ENCODE data around the gene ADAMTSL5.
"Not testable (repeated sequence)": the region's sequence is repeated elsewhere in the genome, so short reads cannot be mapped to it uniquely, and the experiment has no call there.

Gene ADAMTSL5

GRCh38 chr19:1477056-1477455, 35.8 kb downstream of the ADAMTSL5 start:
- not testable (repeated sequence) for DNase-seq

- DNase-seq = no peak
Measured at GRCh38 chr19:1475751-1476437, 36.9 kb downstream of the ADAMTSL5 start.

GRCh38 chr19:1474765-1475351, 38.0 kb downstream of the ADAMTSL5 start:
- no peak for DNase-seq

- DNase-seq = no peak
Measured at GRCh38 chr19:1474011-1474764, 38.6 kb downstream of the ADAMTSL5 start.

- no peak for DNase-seq
Measured at GRCh38 chr19:1473085-1473851, 39.6 kb downstream of the ADAMTSL5 start.

- no peak for DNase-seq
Measured at GRCh38 chr19:1472231-1473084, 40.4 kb downstream of the ADAMTSL5 start.

- peak in 1 of 2 experiments; percentile 16 for DNase-seq
Measured at GRCh38 chr19:1471515-1472160, 41.2 kb downstream of the ADAMTSL5 start.

- no peak for DNase-seq
Measured at GRCh38 chr19:1471010-1471514, 41.8 kb downstream of the ADAMTSL5 start.

- no peak for DNase-seq
Measured at GRCh38 chr19:1470305-1471009, 42.4 kb downstream of the ADAMTSL5 start.

- no peak for DNase-seq
Measured at GRCh38 chr19:1470055-1470304, 42.8 kb downstream of the ADAMTSL5 start.

- DNase-seq = no peak
Measured at GRCh38 chr19:1469255-1470054, 43.4 kb downstream of the ADAMTSL5 start.

GRCh38 chr19:1468821-1469254, 44.0 kb downstream of the ADAMTSL5 start:
- no peak for DNase-seq

- no peak for DNase-seq
Measured at GRCh38 chr19:1468274-1468820, 44.5 kb downstream of the ADAMTSL5 start.

- DNase-seq = no peak
Measured at GRCh38 chr19:1467490-1468273, 45.1 kb downstream of the ADAMTSL5 start.

GRCh38 chr19:1467215-1467489, 45.7 kb downstream of the ADAMTSL5 start:
- DNase-seq = no peak

- no peak for DNase-seq
Measured at GRCh38 chr19:1466461-1467214, 46.2 kb downstream of the ADAMTSL5 start.

- DNase-seq = no peak
Measured at GRCh38 chr19:1466018-1466460, 46.8 kb downstream of the ADAMTSL5 start.

All from AML-193 (cell line).